Bronchial epithelial cell (primary cell): ENCODE results near the gene CAB39. TPM values are rescaled to one million over a fixed set of nuclear protein-coding genes. Genes with fewer than 3 reads are reported as not detected.

ENCODE experiments used
- DNase-seq: peaks from one replicate; pipeline ENCODE4 v3.0.0-alpha.2; 2010; ENCODE audit warnings: low read depth
- FAIRE-seq: peaks from 2 replicates; lab custom pipeline; 2011; peaks lifted over from hg19 to GRCh38; lab: Jason Lieb, UNC
- H3K27me3 ChIP-seq: 2 replicates; pipeline ENCODE4 v1.5.1; 2011; ENCODE audit warnings: low read length; ENCODE audit not compliant: control insufficient read depth, insufficient read depth
- H3K36me3 ChIP-seq: 2 replicates; pipeline ENCODE4 v1.5.1; 2011; ENCODE audit warnings: low read length; ENCODE audit not compliant: control insufficient read depth, insufficient read depth
- H3K4me3 ChIP-seq: 2 replicates; pipeline ENCODE4 v1.5.1; 2011; ENCODE audit warnings: mild to moderate bottlenecking, low read depth, low read length, control low read depth
- CTCF ChIP-seq: IDR thresholded peaks from 2 replicates; pipeline ENCODE4 v1.5.1; 2011; ENCODE audit warnings: mild to moderate bottlenecking, moderate library complexity, low read length, control low read depth, inconsistent platforms; ENCODE audit not compliant: insufficient read depth, severe bottlenecking
- total RNA-seq: library from RNA; depleted of rRNA; stranded (reverse); fragments of >200 nt; gene quantifications from 2 replicates; pipeline ENCODE4 v1.2.1, GENCODE V29; 2014

The CAB39 gene
- total RNA-seq, 1 donor from 2014 or later, result 87.4 TPM

GRCh38 chr2:230684270-230685168, 28.1 kb upstream of the CAB39 start:
- H3K4me3 ChIP-seq, result no peak overlapping the region
- H3K36me3 ChIP-seq, result no peaks in the 10 kb centered on the region
- peak; percentile 93 for DNase-seq
- peak; percentile 95 for FAIRE-seq
- TF ChIP-seq CTCF, result no peak
- no peaks in the 10 kb centered on the region for H3K27me3 ChIP-seq

GRCh38 chr2:230685178-230685577, 27.5 kb upstream of the CAB39 start:
- no peak for TF ChIP-seq CTCF
- Histone ChIP-seq H3K36me3 (no peaks in the 10 kb centered on the region), H3K27me3 (no peaks in the 10 kb centered on the region), H3K4me3 (no peak overlapping the region)
- DNase-seq (no peak), FAIRE-seq (no peak)

GRCh38 chr2:230687498-230687897, 25.1 kb upstream of the CAB39 start:
- no peak for FAIRE-seq

GRCh38 chr2:230688490-230688889, 24.2 kb upstream of the CAB39 start:
- H3K36me3 ChIP-seq, result no peaks in the 10 kb centered on the region
- TF ChIP-seq CTCF, result no peak
- DNase-seq (no peak), FAIRE-seq (no peak)
- no peak overlapping the region for H3K4me3 ChIP-seq
- H3K27me3 ChIP-seq, result no peaks in the 10 kb centered on the region

More at GRCh38 chr2:230687498-230687897, 25.1 kb upstream of the CAB39 start:
- Histone ChIP-seq H3K4me3 (no peak overlapping the region), H3K27me3 (no peaks in the 10 kb centered on the region), H3K36me3 (no peaks in the 10 kb centered on the region)
- TF ChIP-seq CTCF, result no peak
- DNase-seq, result peak; percentile 70

GRCh38 chr2:230690439-230690838, 22.2 kb upstream of the CAB39 start:
- Histone ChIP-seq H3K36me3 (no peaks in the 10 kb centered on the region), H3K27me3 (no peaks in the 10 kb centered on the region), H3K4me3 (no peak overlapping the region)
- FAIRE-seq, result no peak
- no peak for TF ChIP-seq CTCF
- no peak for DNase-seq
